Neural crest cell (in vitro differentiated cells): ENCODE data around the gene CYP3A4. TPM values are rescaled to one million over a fixed set of nuclear protein-coding genes. Genes with fewer than 3 reads are reported as not detected.
"Not testable (repeated sequence)": the region's sequence is repeated elsewhere in the genome, so short reads cannot be mapped to it uniquely, and the experiment has no call there.

Experiments used
- DNase-seq: peaks from one replicate; pipeline ENCODE4 v3.0.0; 2021; ENCODE audit warnings: low read depth, mixed read lengths, low spot score
- H3K27ac Mint-ChIP-seq: one replicate; pipeline ENCODE4 v1.8.0; 2021; ENCODE audit warnings: mild to moderate bottlenecking, mixed read lengths; ENCODE audit not compliant: unreplicated experiment
- H3K27me3 Mint-ChIP-seq: 2 replicates; pipeline ENCODE4 v1.8.0; 2021; ENCODE audit warnings: low read depth, mild to moderate bottlenecking, mixed read lengths
- H3K36me3 Mint-ChIP-seq: 2 replicates; pipeline ENCODE4 v1.8.0; 2021; ENCODE audit warnings: low read depth, mild to moderate bottlenecking, mixed read lengths
- H3K4me1 Mint-ChIP-seq: 2 replicates; pipeline ENCODE4 v1.8.0; 2021; ENCODE audit warnings: mixed read lengths
- H3K4me3 Mint-ChIP-seq: one replicate; pipeline ENCODE4 v1.8.0; 2021; ENCODE audit warnings: mild to moderate bottlenecking, mixed read lengths
- H3K9me3 Mint-ChIP-seq: 2 replicates; pipeline ENCODE4 v1.8.0; 2021; ENCODE audit warnings: mixed read lengths
- CTCF ChIP-seq: fragments of 200-600 bp; sonication (generic); conservative IDR thresholded peaks from 2 replicates; pipeline ENCODE4 v1.5.0; 2021; ENCODE audit warnings: antibody characterized with exemption, mild to moderate bottlenecking
- total RNA-seq: library from RNA; stranded (reverse); gene quantifications from 2 replicates; pipeline ENCODE4 v1.2.1, GENCODE V29; 2021

The CYP3A4 gene
- total RNA-seq, 1 donor from 2014 or later = not detected

GRCh38 chr7:99782012-99782953, 1.7 kb downstream of the CYP3A4 start:
- Mint-ChIP-seq H3K36me3 (no peaks in the 10 kb centered on the region), H3K9me3 (no peaks in the 10 kb centered on the region), H3K4me3 (no peak overlapping the region), H3K27me3 (peaks cover 81% of the 10 kb centered on the region), H3K27ac (no peak overlapping the region), H3K4me1 (no peaks in the 10 kb centered on the region)
- no peak for TF ChIP-seq CTCF
- no peak for DNase-seq

GRCh38 chr7:99780588-99780987, 3.4 kb downstream of the CYP3A4 start:
- Mint-ChIP-seq H3K36me3 (no peaks in the 10 kb centered on the region), H3K4me1 (no peaks in the 10 kb centered on the region), H3K27ac (no peak overlapping the region), H3K9me3 (no peaks in the 10 kb centered on the region), H3K27me3 (peaks cover 80% of the 10 kb centered on the region), H3K4me3 (no peak overlapping the region)
- no peak for DNase-seq
- no peak for TF ChIP-seq CTCF

- no peak for DNase-seq
- H3K4me3 Mint-ChIP-seq = no peak overlapping the region
- no peaks in the 10 kb centered on the region for H3K36me3 Mint-ChIP-seq
- TF ChIP-seq CTCF = no peak
- no peak overlapping the region for H3K27ac Mint-ChIP-seq
- peaks cover 83% of the 10 kb centered on the region for H3K27me3 Mint-ChIP-seq
- no peaks in the 10 kb centered on the region for H3K4me1 Mint-ChIP-seq
- H3K9me3 Mint-ChIP-seq = no peaks in the 10 kb centered on the region
Observed at GRCh38 chr7:99779949-99780348, 4.0 kb downstream of the CYP3A4 start.

GRCh38 chr7:99778880-99779279, 5.1 kb downstream of the CYP3A4 start:
- no peaks in the 10 kb centered on the region for H3K4me1 Mint-ChIP-seq
- H3K36me3 Mint-ChIP-seq = no peaks in the 10 kb centered on the region
- peaks cover 85% of the 10 kb centered on the region for H3K27me3 Mint-ChIP-seq
- H3K27ac Mint-ChIP-seq = no peak overlapping the region
- TF ChIP-seq CTCF = no peak
- no peak overlapping the region for H3K4me3 Mint-ChIP-seq
- DNase-seq = no peak
- H3K9me3 Mint-ChIP-seq = no peaks in the 10 kb centered on the region

- H3K4me3 Mint-ChIP-seq, H3K27ac Mint-ChIP-seq, H3K4me1 Mint-ChIP-seq, DNase-seq, H3K9me3 Mint-ChIP-seq, H3K36me3 Mint-ChIP-seq: not testable (repeated sequence)
- peaks cover 81% of the 10 kb centered on the region for H3K27me3 Mint-ChIP-seq
Observed at GRCh38 chr7:99773395-99773794, 10.6 kb downstream of the CYP3A4 start.

GRCh38 chr7:99772565-99772964, 11.4 kb downstream of the CYP3A4 start:
- peaks cover 4% of the 10 kb centered on the region for H3K9me3 Mint-ChIP-seq
- no peak overlapping the region for H3K4me3 Mint-ChIP-seq
- no peak for TF ChIP-seq CTCF
- no peaks in the 10 kb centered on the region for H3K4me1 Mint-ChIP-seq
- H3K36me3 Mint-ChIP-seq = no peaks in the 10 kb centered on the region
- peaks cover 74% of the 10 kb centered on the region for H3K27me3 Mint-ChIP-seq
- no peak overlapping the region for H3K27ac Mint-ChIP-seq
- no peak for DNase-seq

GRCh38 chr7:99769494-99769893, 14.5 kb downstream of the CYP3A4 start:
- H3K36me3 Mint-ChIP-seq, H3K4me3 Mint-ChIP-seq, H3K9me3 Mint-ChIP-seq, H3K27ac Mint-ChIP-seq, DNase-seq, H3K4me1 Mint-ChIP-seq: not testable (repeated sequence)
- peaks cover 50% of the 10 kb centered on the region for H3K27me3 Mint-ChIP-seq
